ENCODE data around the gene PACRG. TPM values are rescaled to one million over a fixed set of nuclear protein-coding genes. Genes with fewer than 3 reads are reported as not detected.

Gene PACRG
- total RNA-seq, 1 experiment from 2014 or later, result not detected

- no peak for DNase-seq (ENCODE audit: low read depth)
Measured at GRCh38 chr6:163241683-163242082, 513.9 kb downstream of the PACRG start.

GRCh38 chr6:163243083-163243482, 515.3 kb downstream of the PACRG start:
- DNase-seq (ENCODE audit: low read depth), result no peak

DNA sequence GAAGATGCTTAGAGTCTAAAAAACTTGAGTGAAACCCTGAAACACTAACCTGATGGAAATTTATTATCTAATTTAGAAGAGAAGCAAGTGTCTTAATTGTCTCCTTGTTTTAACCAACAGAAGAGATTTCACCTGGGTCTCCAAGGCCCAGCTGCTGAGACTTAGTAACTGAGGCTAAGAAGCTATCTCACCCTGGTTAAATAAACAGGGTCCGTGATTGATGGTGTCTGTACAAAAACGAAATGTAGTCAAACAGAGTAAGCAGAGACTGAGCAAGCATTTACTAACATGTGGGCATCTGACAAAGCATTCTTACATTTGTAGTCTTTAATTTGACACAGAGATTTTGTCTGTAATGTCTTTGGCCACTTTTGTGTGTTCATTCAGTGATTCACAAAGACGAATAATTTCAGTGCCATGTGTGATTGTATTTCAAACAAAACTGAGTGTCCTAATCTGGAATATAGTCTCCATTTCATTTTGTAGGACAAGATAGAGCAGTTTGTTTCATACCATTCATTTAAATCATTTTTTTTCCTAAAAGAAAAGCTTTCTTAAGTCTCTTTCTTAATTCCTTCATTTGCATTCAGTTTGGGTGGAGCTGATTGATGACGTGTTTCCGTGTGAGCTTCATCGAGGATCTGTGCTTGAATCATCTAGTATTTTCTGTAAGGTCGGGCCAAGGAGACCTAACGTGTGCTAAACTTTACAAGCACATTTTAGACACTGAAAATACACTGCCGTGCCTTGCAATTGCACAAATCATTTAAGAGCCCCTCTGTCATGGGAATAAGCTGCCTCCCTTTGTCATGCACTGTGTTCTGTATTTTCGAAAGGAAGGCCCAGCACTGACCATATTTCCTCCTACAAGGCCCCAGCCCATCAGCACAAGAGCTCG, 516.2 kb downstream of the PACRG start:
- DNase-seq (ENCODE audit: low read depth), result no peak

DNA sequence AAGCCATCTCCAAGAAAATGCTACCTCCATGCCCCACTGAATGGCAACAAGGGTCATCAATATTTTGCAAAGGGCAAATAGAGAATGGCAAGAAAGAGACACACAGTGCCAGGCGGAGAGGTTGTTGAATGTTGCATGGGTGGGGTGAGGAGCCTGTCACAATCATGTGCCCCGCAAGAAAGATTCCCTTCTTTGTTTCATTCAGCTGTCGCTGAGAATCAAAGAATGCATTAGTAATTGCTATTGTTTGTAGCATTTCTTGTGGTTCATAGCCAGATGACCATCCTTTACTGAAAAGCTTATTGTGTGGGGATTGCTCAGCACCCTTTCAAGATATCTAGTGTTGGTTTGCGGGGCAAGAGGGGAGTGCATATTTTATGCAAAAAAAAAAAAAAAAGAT, 520.3 kb downstream of the PACRG start:
- DNase-seq (ENCODE audit: low read depth), result no peak

DNA sequence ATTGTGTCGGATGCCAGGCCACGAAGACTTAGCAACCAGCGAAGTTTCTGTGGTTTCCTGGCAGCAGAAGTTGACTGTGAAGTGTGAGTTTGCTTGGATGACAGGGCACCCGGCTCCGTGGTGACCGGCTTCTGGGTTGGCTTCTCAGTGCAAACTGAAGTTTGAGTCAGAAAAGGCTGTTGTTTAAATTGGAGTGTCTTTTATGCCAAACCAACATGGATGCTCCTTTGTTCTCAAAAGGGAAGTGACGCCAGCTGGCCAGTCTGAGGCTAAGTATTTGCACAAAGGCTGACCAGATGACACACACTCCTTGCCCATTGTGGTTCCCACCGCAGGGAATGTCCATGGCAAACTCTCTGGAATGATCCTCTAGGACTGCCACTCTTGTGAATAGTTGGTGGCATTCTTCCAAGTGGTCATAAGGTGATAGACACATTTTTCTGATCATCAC, 521.9 kb downstream of the PACRG start:
- DNase-seq (ENCODE audit: low read depth), result peak; percentile 81

DNA sequence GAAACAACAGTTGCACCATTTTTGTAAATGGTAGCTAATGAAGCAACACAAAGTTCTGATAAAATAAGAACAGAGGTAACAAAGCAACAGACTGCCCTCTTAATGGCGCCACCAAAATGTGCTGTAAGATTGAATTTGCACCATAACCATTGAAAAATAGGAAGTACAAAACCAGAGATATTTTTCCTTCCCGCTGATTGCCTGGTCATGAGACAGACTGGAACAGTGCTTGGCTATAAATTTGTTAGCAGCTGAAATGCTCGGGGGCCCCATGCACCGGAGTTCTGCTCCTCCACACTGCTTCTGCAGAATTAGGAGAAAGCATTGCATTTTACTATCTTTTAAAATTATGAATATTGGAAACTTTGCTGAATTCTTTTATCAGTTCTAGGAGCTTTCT, 522.3 kb downstream of the PACRG start:
- no peak for DNase-seq (ENCODE audit: low read depth)

GRCh38 chr6:163252061-163252591, 524.4 kb downstream of the PACRG start:
- no peak for DNase-seq (ENCODE audit: low read depth)

- no peak for DNase-seq (ENCODE audit: low read depth)
Measured at GRCh38 chr6:163253556-163254213, 525.9 kb downstream of the PACRG start.

- DNase-seq (ENCODE audit: low read depth), result no peak
Measured at GRCh38 chr6:163254341-163254835, 526.6 kb downstream of the PACRG start.

- DNase-seq (ENCODE audit: low read depth), result no peak
Measured at GRCh38 chr6:163255265-163255664, 527.5 kb downstream of the PACRG start.

DNA sequence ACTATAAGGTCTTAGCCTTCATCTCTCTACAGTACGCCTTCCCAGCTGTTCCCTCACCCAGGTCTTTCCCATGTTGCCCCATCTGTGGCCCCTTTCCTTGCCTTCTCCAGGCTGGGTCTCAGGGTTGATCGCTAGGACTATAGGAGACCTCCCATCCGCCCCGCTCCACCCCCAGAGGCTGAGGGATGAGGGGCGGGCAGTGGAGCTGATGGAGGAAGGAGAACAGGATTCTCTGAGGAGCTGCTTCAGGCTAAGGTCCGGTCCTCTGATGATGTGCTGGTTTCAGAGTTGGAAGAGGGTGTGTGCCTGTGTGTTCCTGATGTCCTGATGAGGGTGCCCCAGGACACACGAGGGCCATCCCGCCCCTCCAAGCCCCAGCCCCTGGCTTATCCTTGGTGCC, 531.9 kb downstream of the PACRG start:
- no peak for DNase-seq (ENCODE audit: low read depth)

GRCh38 chr6:163260111-163260895, 532.5 kb downstream of the PACRG start:
- no peak for DNase-seq (ENCODE audit: low read depth)

DNA sequence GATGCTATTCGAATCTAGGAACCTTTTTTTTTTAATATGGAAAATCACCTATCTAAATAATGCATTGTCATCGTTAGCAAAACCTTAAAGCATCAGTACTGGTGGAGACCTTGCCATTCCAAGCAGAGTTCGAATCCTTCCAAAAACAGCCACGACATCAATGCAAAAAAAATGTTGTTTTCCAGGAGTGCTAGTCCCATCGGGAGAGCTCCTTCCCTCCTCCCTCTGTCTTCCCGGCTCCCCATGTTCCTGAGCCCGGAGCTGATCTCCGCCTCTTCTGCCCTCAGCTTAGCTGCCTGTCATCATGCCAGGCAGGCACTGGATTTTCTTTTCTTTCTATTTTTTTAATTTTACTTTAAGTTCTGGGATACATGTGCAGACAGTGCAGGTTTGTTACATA, 533.1 kb downstream of the PACRG start:
- no peak for DNase-seq (ENCODE audit: low read depth)

DNA sequence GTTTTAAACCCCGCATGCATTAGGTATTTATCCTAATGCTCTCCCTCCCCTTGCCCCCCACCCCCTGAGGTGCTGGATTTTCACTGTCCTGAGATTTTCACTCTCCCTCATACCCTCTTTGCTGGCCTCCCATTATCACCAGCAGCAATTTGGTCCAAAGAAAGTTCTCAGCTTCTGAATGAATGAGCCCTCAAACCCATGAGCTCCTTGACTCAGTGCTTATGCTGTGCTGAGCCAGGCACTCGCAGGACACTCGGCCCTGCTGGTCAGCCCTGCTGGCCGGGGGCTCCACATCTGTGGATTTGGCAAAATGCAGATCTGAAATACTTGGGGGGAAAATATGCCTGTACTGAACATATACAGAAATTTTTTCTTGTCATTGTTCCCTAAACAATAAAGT, 533.6 kb downstream of the PACRG start:
- no peak for DNase-seq (ENCODE audit: low read depth)

DNA sequence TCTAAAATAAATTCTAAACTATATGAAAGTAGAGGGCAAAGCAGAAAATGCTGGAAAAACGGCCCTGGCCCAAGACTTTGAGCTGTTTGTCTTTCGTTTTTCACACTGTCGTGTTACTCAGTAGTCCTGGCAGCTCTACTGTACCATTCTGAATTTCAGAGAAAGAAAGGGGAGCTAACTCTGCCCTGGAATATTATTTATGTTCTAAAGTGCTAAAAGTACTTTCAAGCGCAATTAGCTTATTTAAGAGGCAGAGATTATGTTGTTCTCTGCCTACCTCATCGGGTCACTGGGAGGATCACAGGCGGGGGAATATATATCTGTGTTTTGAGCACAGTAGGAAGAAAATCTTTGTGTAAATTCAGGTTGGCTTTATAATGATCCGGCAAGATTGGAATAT, 534.3 kb downstream of the PACRG start:
- no peak for DNase-seq (ENCODE audit: low read depth)

GRCh38 chr6:163263196-163263595, 535.4 kb downstream of the PACRG start:
- peak; percentile 27 for DNase-seq (ENCODE audit: low read depth)

GRCh38 chr6:163263998-163264661, 536.4 kb downstream of the PACRG start:
- no peak for DNase-seq (ENCODE audit: low read depth)

- no peak for DNase-seq (ENCODE audit: low read depth)
Measured at GRCh38 chr6:163264662-163265035, 536.9 kb downstream of the PACRG start.

DNA sequence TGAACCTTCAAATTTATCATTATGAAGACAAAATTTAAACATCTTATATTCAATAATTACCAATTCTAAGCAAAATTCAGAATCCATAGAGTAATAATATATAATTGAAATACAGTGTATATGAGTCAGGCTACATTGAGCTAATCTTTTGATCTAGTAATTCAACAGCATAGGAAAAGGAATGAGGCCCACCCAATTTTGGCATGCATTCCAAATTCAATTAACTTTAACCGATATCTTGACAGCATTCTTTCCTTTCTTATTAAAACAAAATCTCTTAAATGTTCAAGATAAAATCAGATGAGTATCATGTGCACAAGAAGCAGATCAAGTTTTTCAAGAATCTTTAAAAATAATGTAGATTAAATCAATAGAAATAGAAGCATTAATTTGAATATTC, 553.9 kb downstream of the PACRG start:
- no peak for DNase-seq (ENCODE audit: low read depth)

DNA sequence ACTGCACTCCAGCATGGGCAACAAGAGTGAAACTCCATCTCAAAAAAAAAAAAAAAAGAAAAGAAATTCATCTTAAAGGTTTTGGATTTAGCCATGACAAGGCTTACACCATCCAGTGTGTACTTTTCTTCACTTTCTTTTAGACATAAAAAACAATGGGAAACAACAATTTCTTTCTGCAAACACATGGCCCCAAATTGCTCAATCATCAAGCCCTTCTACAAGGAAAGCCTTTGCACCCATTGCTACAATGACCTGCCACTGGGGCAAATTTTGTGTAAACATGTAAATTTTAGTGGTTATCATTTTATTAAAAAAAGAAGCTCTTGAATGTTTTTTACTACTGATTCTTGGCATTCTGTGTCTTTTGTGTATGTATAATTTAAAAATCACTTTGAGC, 554.9 kb downstream of the PACRG start:
- DNase-seq (ENCODE audit: low read depth), result no peak

DNA sequence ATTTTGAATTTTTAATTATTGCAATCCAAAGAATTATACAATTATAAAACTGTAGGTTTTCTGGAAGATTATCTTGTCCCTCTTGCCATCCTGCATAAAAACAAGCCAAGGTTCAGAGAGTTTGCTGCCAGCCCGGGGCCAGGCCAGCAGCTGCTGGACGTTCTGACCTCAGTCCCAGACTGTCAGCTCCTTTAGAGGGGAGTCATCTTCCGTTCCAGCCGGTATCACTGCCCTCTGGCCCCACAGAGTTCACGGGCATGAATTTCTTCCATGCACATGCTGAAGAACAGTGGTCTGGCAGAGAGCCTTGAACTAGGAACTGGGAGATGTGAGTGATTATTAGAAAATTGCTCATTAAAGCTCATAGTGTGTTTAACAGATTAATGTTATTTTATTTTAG, 556.4 kb downstream of the PACRG start:
- peak; percentile 77 for DNase-seq (ENCODE audit: low read depth)

Measured in RPMI7951 (cell line).